ENCODE measurements around the gene POLG2.
"Not testable (repeated sequence)": the region's sequence is repeated elsewhere in the genome, so short reads cannot be mapped to it uniquely, and the experiment has no call there.

DNA sequence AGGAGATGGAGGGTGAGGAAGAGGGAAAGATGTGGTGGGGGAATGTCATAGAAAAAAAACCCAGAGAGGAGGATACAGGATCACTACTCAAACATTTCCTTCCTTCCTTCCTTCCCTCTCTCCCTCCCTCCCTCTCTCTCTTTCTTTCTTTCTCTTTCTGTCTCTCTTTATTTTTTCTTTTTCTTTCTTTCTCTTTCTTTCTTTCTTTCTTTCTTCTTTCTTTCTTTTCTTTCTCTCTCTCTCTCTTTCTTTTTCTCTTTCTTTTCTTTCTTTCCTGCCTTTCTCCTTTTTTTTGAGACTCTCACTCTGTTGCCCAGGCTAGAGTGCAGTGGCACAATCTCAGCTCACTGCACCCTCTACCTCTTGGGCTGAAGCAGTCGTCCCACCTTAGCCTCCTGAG is 30.0 kb downstream of the POLG2 start:
- not testable (repeated sequence) for TF ChIP-seq CTCF (IDR thresholded peaks at IDR 0.05); POLR2AphosphoS5 (IDR thresholded peaks at IDR 0.05); EP300 (IDR thresholded peaks at IDR 0.05); POLR2A (IDR thresholded peaks at IDR 0.05; ENCODE audit: low read depth)
